Esophagus muscularis mucosa (tissue), 4 donors: ENCODE data around the gene ABCB1. TPM values are rescaled to one million over a fixed set of nuclear protein-coding genes. Genes with fewer than 3 reads are reported as not detected.

ENCODE experiments used
- DNase-seq: peaks from one replicate; pipeline ENCODE4 v3.0.0-alpha.2; 2017; ENCODE audit errors: extremely low spot score
- H3K27ac ChIP-seq, 4 donors: fragments of 200-600 bp; sonication (generic); replicated peaks in 1 of 4; 1 replicate in 3 of 4; 2 replicates in 1 of 4; pipeline ENCODE4 v1.5.1; 2016 to 2019; ENCODE audit warnings: mild to moderate bottlenecking in 1 of 4
- H3K27me3 ChIP-seq, 4 donors: fragments of 200-600 bp; sonication (generic); one replicate each; pipeline versions ENCODE4 v1.5.1 to v1.6.0; 2016 to 2019
- H3K36me3 ChIP-seq, 4 donors: fragments of 200-600 bp; sonication (generic); one replicate each; pipeline ENCODE4 v1.5.1; 2016 to 2019
- H3K4me1 ChIP-seq, 4 donors: fragments of 200-600 bp; sonication (generic); one replicate each; pipeline ENCODE4 v1.5.1; 2016 to 2019
- H3K4me3 ChIP-seq, 4 donors: fragments of 200-600 bp; sonication (generic); 1 replicate in 2 of 4; 2 replicates in 2 of 4; pipeline ENCODE4 v1.5.1; 2016 to 2019; ENCODE audit warnings: mild to moderate bottlenecking in 4 of 4, moderate library complexity in 1 of 4
- H3K9me3 ChIP-seq, 4 donors: fragments of 200-600 bp; sonication (generic); 1 replicate in 3 of 4; 2 replicates in 1 of 4; pipeline ENCODE4 v1.5.1; 2016 to 2019
- EP300 ChIP-seq: sonication (generic); formaldehyde crosslinking; IDR thresholded peaks from one replicate; pipeline ENCODE4 v1.6.1; 2017; ENCODE audit warnings: antibody characterized with exemption
- POLR2A ChIP-seq: fragments of 450-650 bp; IDR thresholded peaks from one replicate; pipeline ENCODE4 v1.6.1; 2017; ENCODE audit warnings: antibody characterized with exemption, moderate library complexity, mild to moderate bottlenecking, low read depth
- POLR2AphosphoS5 ChIP-seq, 2 donors: sonication (generic); formaldehyde crosslinking; IDR thresholded peaks; one replicate each; pipeline ENCODE4 v1.6.1; 2017; ENCODE audit warnings: antibody characterized with exemption in 2 of 2
- WGBS: methylation state at CpG from one replicate; pipeline ENCODE4 v1.1.5; 2018; 5-methylcytosine and 5-hydroxymethylcytosine counted together
- intact Hi-C: fragments of 100-400 bp; cut with DNase I; formaldehyde crosslinking; loops from one replicate; pipeline ENCODE4 v1.15.1; 2023
- total RNA-seq, 4 donors: library from RNA; depleted of rRNA; stranded (reverse); fragments of >200 nt; gene quantifications; one replicate each; pipeline versions ENCODE4 v1.1.0 to v1.2.1, GENCODE V29; 2016
- TF ChIP-seq, protein P1 (sequence below), 3 experiments: fragments of 200-600 bp in 2 of 3; fragments of 450-650 bp in 1 of 3; sonication (generic) in 2 of 3; IDR thresholded peaks; one replicate each; pipeline ENCODE4 v1.5.1; 2017 to 2019; ENCODE audit warnings: antibody characterized with exemption in 3 of 3, mild to moderate bottlenecking in 2 of 3, moderate library complexity in 1 of 3

The ABCB1 gene
- total RNA-seq, 4 donors from 2014 or later = 4.2 to 11.1 (median 6.0) TPM

DNA sequence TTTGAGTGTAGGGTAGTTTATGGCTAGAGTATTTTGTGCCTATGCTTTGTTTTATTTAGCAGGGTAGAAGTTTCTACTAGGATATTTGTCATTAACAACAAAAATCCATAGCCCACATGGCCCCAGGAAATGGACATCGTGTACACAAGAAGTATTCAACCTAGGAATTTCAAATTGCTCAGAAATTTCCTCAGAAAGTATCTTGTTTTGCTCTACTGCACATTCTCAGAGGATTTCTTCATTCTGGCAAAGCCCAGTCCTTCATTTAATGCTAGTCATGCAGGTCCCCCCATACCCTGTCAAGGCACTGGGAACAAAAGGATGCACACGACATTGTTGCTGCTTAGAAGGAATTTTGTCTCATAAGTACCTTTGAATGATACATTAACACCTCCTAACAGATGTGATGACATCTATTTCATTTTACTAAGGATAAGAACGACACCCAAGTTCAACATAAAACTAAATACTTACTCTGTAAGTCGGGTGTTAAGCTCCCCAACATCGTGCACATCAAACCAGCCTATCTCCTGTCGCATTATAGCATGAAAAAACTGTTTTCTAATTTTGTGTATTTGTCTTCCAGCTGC is 34.3 kb downstream of the ABCB1 start:
- no peak overlapping the region for H3K27ac ChIP-seq
- 79% methylated on average over 6 of the region's 6 CpGs for WGBS
- TF ChIP-seq, protein P1, sequence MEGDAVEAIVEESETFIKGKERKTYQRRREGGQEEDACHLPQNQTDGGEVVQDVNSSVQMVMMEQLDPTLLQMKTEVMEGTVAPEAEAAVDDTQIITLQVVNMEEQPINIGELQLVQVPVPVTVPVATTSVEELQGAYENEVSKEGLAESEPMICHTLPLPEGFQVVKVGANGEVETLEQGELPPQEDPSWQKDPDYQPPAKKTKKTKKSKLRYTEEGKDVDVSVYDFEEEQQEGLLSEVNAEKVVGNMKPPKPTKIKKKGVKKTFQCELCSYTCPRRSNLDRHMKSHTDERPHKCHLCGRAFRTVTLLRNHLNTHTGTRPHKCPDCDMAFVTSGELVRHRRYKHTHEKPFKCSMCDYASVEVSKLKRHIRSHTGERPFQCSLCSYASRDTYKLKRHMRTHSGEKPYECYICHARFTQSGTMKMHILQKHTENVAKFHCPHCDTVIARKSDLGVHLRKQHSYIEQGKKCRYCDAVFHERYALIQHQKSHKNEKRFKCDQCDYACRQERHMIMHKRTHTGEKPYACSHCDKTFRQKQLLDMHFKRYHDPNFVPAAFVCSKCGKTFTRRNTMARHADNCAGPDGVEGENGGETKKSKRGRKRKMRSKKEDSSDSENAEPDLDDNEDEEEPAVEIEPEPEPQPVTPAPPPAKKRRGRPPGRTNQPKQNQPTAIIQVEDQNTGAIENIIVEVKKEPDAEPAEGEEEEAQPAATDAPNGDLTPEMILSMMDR (IDR thresholded peaks at IDR 0.05) = no peak
- no peak for TF ChIP-seq EP300
- no peak for TF ChIP-seq POLR2AphosphoS5 (IDR thresholded peaks at IDR 0.05)
- TF ChIP-seq POLR2A = no peak
- H3K4me1 ChIP-seq = no peaks in the 10 kb centered on the region
- no peak for DNase-seq
- intact Hi-C loops = no loop called here
- H3K27me3 ChIP-seq = no peaks in the 10 kb centered on the region
- no peaks in the 10 kb centered on the region for H3K9me3 ChIP-seq
- H3K4me3 ChIP-seq = no peak overlapping the region
- H3K36me3 ChIP-seq = no peaks in the 10 kb centered on the region

DNA sequence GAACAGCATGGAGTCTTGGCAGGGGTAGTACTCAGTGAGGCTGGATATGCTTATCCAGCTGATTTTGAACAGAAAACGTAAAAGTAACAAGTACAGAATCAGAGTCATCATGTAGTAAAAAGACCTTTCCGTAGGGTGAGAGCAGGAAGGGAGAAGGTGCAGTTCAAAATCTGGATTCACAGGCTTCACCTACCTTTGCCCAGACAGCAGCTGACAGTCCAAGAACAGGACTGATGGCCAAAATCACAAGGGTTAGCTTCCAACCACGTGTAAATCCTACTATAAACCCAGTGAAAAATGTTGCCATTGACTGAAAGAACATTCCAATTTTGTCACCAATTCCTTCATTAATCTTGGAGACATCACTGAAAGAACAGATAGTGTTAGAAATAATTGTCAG is 34.8 kb downstream of the ABCB1 start:
- TF ChIP-seq, protein P1 (IDR thresholded peaks at IDR 0.05) = no peak
- no peak for TF ChIP-seq EP300
- no peak for TF ChIP-seq POLR2A
- TF ChIP-seq POLR2AphosphoS5 (IDR thresholded peaks at IDR 0.05) = no peak
- intact Hi-C loops = no loop called here

DNA sequence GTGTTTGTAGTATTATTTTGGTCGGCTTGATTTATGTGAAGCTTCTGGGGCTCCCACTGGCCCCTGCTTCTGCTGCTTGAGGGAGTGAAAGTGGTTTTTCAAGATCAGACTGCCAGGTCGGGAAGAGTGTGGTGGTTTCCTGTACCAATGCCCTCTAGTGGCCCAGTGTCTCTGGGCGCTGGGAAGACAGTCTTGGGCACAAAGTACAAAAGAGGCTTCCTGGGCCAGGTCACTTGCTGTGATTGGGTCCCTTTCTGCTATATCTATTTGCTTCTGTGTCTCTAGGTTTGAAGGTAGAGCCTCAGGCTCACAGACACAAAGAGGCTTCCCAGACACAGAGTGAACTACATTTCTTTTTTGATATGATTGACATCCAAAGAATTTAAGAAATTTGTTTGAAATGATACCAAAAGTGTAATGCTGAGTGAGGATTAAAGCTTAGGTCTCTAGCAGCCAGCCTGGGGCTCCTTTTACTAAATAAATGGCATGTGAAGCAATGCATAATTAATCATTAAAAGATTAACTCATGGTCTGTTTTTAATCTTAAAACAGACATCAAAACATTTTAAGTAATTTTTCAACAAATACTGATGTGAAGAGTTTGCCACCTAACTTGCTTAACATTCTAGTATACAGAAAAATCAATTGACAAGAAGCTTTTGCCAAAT is 36.3 kb downstream of the ABCB1 start:
- no peak overlapping the region for H3K27ac ChIP-seq
- WGBS = 24% methylated on average over 3 of the region's 3 CpGs
- no peak for TF ChIP-seq POLR2AphosphoS5 (IDR thresholded peaks at IDR 0.05)
- TF ChIP-seq POLR2A = no peak
- TF ChIP-seq EP300 = no peak
- TF ChIP-seq, protein P1 (IDR thresholded peaks at IDR 0.05) = peak in 1 of 3 experiments; percentile 5
- no peaks in the 10 kb centered on the region for H3K9me3 ChIP-seq
- intact Hi-C loops = no loop called here
- no peaks in the 10 kb centered on the region for H3K27me3 ChIP-seq
- H3K4me1 ChIP-seq = no peaks in the 10 kb centered on the region
- H3K36me3 ChIP-seq = no peaks in the 10 kb centered on the region
- DNase-seq = no peak
- no peak overlapping the region for H3K4me3 ChIP-seq

More for the DNA sequence above, 34.8 kb downstream of the ABCB1 start:
- WGBS = 72% methylated on average over 3 of the region's 3 CpGs
- DNase-seq = no peak
- Histone ChIP-seq H3K9me3 (no peaks in the 10 kb centered on the region), H3K36me3 (no peaks in the 10 kb centered on the region), H3K4me1 (no peaks in the 10 kb centered on the region), H3K4me3 (no peak overlapping the region), H3K27ac (no peak overlapping the region), H3K27me3 (no peaks in the 10 kb centered on the region)

DNA sequence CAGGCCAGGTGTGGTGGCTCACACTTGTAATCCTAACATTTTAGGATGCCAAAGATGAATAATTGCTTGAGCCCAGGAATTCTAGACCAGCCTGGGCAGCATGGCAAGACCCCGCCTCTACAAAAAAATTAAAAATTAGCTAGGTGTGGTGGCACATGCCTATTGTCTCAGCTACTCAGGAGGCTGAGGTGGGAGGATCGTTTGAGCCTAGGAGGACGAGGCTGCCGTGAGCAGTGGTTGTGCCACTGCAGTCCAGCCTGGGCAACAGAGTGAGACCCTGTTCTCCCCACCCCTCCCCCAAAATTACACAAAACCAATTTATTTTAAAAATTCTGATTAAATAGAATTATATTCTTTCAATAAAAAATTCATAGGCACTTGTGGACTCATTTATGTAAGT is 39.0 kb downstream of the ABCB1 start:
- TF ChIP-seq EP300 (no peak), POLR2AphosphoS5 (IDR thresholded peaks at IDR 0.05) (no peak), POLR2A (no peak)
- TF ChIP-seq, protein P1 (IDR thresholded peaks at IDR 0.05) = no peak
- H3K27me3 ChIP-seq = no peaks in the 10 kb centered on the region
- no peaks in the 10 kb centered on the region for H3K4me1 ChIP-seq
- H3K36me3 ChIP-seq = no peaks in the 10 kb centered on the region
- no peak overlapping the region for H3K4me3 ChIP-seq
- H3K27ac ChIP-seq = no peak overlapping the region
- 90% methylated on average over 4 of the region's 4 CpGs for WGBS
- intact Hi-C loops = no loop called here
- no peak for DNase-seq
- H3K9me3 ChIP-seq = no peaks in the 10 kb centered on the region
